Gastroesophageal sphincter (tissue), 4 donors: ENCODE results near the gene ERBIN. TPM values are rescaled to one million over a fixed set of nuclear protein-coding genes. Genes with fewer than 3 reads are reported as not detected.

ENCODE experiments used
- ATAC-seq: fragments of 150-250 bp; one replicate; pipeline ENCODE4 v1.9.1; 2016; ENCODE audit warnings: mild to moderate bottlenecking, moderate library complexity
- H3K27ac ChIP-seq, 4 donors: fragments of 200-600 bp; sonication (generic) in 3 of 4; 1 replicate in 3 of 4; 2 replicates in 1 of 4; pipeline ENCODE4 v1.5.1; 2016 to 2019
- H3K27me3 ChIP-seq: fragments of 200-600 bp; sonication (generic); one replicate; pipeline ENCODE4 v1.5.1; 2019
- H3K36me3 ChIP-seq, 2 donors: fragments of 200-600 bp; sonication (generic); one replicate each; pipeline ENCODE4 v1.5.1; 2019; ENCODE audit warnings: control low read depth in 1 of 2
- H3K4me1 ChIP-seq, 3 donors: fragments of 200-600 bp; sonication (generic); 1 replicate in 2 of 3; 2 replicates in 1 of 3; pipeline ENCODE4 v1.5.1; 2016 to 2019; ENCODE audit warnings: control low read depth in 2 of 3
- H3K4me3 ChIP-seq, 2 donors: fragments of 200-600 bp; sonication (generic); one replicate each; pipeline ENCODE4 v1.5.1; 2019; ENCODE audit warnings: mild to moderate bottlenecking in 1 of 2, moderate library complexity in 1 of 2
- H3K9me3 ChIP-seq, 3 donors: fragments of 200-600 bp; sonication (generic); one replicate each; pipeline ENCODE4 v1.5.1; 2017 to 2019; ENCODE audit warnings: control low read depth in 2 of 3
- EP300 ChIP-seq: sonication (generic); formaldehyde crosslinking; IDR thresholded peaks from one replicate; pipeline ENCODE4 v1.6.1; 2017; ENCODE audit warnings: antibody characterized with exemption, mild to moderate bottlenecking
- POLR2A ChIP-seq, 2 donors: fragments of 450-650 bp; IDR thresholded peaks; one replicate each; pipeline ENCODE4 v1.6.1; 2017; ENCODE audit warnings: antibody characterized with exemption in 2 of 2, mild to moderate bottlenecking in 2 of 2, moderate library complexity in 1 of 2
- POLR2AphosphoS5 ChIP-seq: sonication (generic); formaldehyde crosslinking; IDR thresholded peaks from one replicate; pipeline ENCODE4 v1.6.1; 2017; ENCODE audit warnings: antibody characterized with exemption
- WGBS, 2 donors: methylation state at CpG; one replicate each; pipeline ENCODE4 v1.1.5; 2018; ENCODE audit warnings: low coverage in 1 of 2; 5-methylcytosine and 5-hydroxymethylcytosine counted together
- small RNA-seq, 4 donors: library from RNA; depleted of rRNA; stranded (forward); fragments of <200 nt; gene quantifications; one replicate each; pipeline ENCODE3, GENCODE V24; 2016
- total RNA-seq, 4 donors: library from RNA; depleted of rRNA; stranded (reverse); fragments of >200 nt; gene quantifications; one replicate each; pipeline ENCODE4 v1.1.0, GENCODE V29; 2016
- TF ChIP-seq, protein P1 (sequence below), 4 experiments: fragments of 200-600 bp in 2 of 4; fragments of 450-650 bp in 2 of 4; sonication (generic) in 1 of 4; IDR thresholded peaks; one replicate each; pipeline ENCODE4 v1.5.1; 2017 to 2019; ENCODE audit warnings: antibody characterized with exemption in 4 of 4, mild to moderate bottlenecking in 2 of 4, moderate library complexity in 2 of 4

The ERBIN gene
- total RNA-seq, 4 donors from 2014 or later, result 54.4 to 71.6 (median 62.7) TPM

GRCh38 chr5:66130493-66130892 is 204.1 kb downstream of the ERBIN start:
- Histone ChIP-seq H3K9me3 (no peaks in the 10 kb centered on the region), H3K27me3 (no peaks in the 10 kb centered on the region), H3K4me1 (peaks cover 0 to 6% (median 0%) of the 10 kb centered on the region in 3 donors), H3K27ac (no peak overlapping the region), H3K36me3 (no peaks in the 10 kb centered on the region), H3K4me3 (no peak overlapping the region)
- TF ChIP-seq, protein P1, sequence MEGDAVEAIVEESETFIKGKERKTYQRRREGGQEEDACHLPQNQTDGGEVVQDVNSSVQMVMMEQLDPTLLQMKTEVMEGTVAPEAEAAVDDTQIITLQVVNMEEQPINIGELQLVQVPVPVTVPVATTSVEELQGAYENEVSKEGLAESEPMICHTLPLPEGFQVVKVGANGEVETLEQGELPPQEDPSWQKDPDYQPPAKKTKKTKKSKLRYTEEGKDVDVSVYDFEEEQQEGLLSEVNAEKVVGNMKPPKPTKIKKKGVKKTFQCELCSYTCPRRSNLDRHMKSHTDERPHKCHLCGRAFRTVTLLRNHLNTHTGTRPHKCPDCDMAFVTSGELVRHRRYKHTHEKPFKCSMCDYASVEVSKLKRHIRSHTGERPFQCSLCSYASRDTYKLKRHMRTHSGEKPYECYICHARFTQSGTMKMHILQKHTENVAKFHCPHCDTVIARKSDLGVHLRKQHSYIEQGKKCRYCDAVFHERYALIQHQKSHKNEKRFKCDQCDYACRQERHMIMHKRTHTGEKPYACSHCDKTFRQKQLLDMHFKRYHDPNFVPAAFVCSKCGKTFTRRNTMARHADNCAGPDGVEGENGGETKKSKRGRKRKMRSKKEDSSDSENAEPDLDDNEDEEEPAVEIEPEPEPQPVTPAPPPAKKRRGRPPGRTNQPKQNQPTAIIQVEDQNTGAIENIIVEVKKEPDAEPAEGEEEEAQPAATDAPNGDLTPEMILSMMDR (IDR thresholded peaks at IDR 0.05), result no peak
- TF ChIP-seq POLR2AphosphoS5, result no peak
- TF ChIP-seq POLR2A (IDR thresholded peaks at IDR 0.05), result no peak
- TF ChIP-seq EP300, result no peak
- no peak for ATAC-seq
- WGBS, 2 donors, result 83 to 100% methylated on average over 1 of the region's 1 CpG

Small RNAs within 50 kb of the gene (small RNA-seq; reads per million reads assigned to genes)
- 0 reads per million in 4 donors for gene RF00598

Other genes starting within 250 kb of the ERBIN start
- 10 to 100 TPM; 12.1 to 15.2 (median 14.3) TPM for gene SGTB, start 204.5 kb upstream of the ERBIN start, total RNA-seq
- gene NLN, start 204.4 kb upstream of the ERBIN start, total RNA-seq, result 10 to 100 TPM in 2 of 4 donors, 1 to 10 TPM in 2; 6.5 to 11.5 (median 9.8) TPM
- gene SREK1, start 217.7 kb downstream of the ERBIN start, total RNA-seq, result 100 to 1,000 TPM in 1 of 4 donors, 10 to 100 TPM in 3; 28.4 to 107 (median 49.5) TPM